Stimulated activated CD4-positive, alpha-beta T cell treated with anti-CD3 and anti-CD28 coated beads, TNF-alpha, amount 100 ng/mL, for 24 hours (primary cell): Measurements from ENCODE around the gene DDX43.
"Not testable (repeated sequence)": the region's sequence is repeated elsewhere in the genome, so short reads cannot be mapped to it uniquely, and the experiment has no call there.

Source experiments
- DNase-seq, 3 experiments: peaks; one replicate each; pipeline ENCODE4 v3.0.0-alpha.2; 2020; ENCODE audit warnings: low read depth in 3 of 3

DDX43 gene

GRCh38 chr6:73388800-73389512, 5.7 kb upstream of the DDX43 start:
- peak in 2 of 3 experiments; percentile 20 to 64 for DNase-seq

- DNase-seq: no peak
Observed at GRCh38 chr6:73389854-73390253, 4.8 kb upstream of the DDX43 start.

- no peak for DNase-seq
Observed at GRCh38 chr6:73391675-73392074, 3.0 kb upstream of the DDX43 start.

GRCh38 chr6:73392188-73392587, 2.4 kb upstream of the DDX43 start:
- not testable (repeated sequence) for DNase-seq

GRCh38 chr6:73393278-73393677, 1.4 kb upstream of the DDX43 start:
- DNase-seq: no peak

GRCh38 chr6:73395875-73396274, 1.2 kb downstream of the DDX43 start:
- no peak for DNase-seq

GRCh38 chr6:73400656-73401055, 6.0 kb downstream of the DDX43 start:
- DNase-seq: no peak

GRCh38 chr6:73409395-73409794, 14.8 kb downstream of the DDX43 start:
- no peak for DNase-seq

GRCh38 chr6:73413102-73413501, 18.5 kb downstream of the DDX43 start:
- no peak for DNase-seq

GRCh38 chr6:73418081-73418741, 23.6 kb downstream of the DDX43 start:
- DNase-seq: no peak

- no peak for DNase-seq
Observed at GRCh38 chr6:73421534-73421933, 26.9 kb downstream of the DDX43 start.

GRCh38 chr6:73435236-73435635, 40.6 kb downstream of the DDX43 start:
- DNase-seq: no peak

GRCh38 chr6:73443555-73443954, 48.9 kb downstream of the DDX43 start:
- no peak for DNase-seq

GRCh38 chr6:73451223-73452106, 56.8 kb downstream of the DDX43 start:
- peak; percentile 8 to 38 (median 28) for DNase-seq

- DNase-seq: peak; percentile 50 to 82 (median 51)
Observed at GRCh38 chr6:73452107-73452461, 57.5 kb downstream of the DDX43 start, which contains the start of gene CGAS. Gene CGAS, minus strand, starts transcription at chr6:73452297. Its CDS starts 116 bp downstream, at chr6:73452181.

GRCh38 chr6:73455865-73456629, 61.4 kb downstream of the DDX43 start:
- DNase-seq: no peak

- DNase-seq: not testable (repeated sequence)
Observed at GRCh38 chr6:73459474-73459873, 64.8 kb downstream of the DDX43 start.

GRCh38 chr6:73460056-73460455, 65.4 kb downstream of the DDX43 start:
- no peak for DNase-seq

GRCh38 chr6:73461537-73462350, 67.1 kb downstream of the DDX43 start, which contains the start of gene MTO1:
Gene MTO1, plus strand, starts transcription at chr6:73461737. Its CDS starts 118 bp downstream, at chr6:73461855.
- peak; percentile 65 to 82 (median 75) for DNase-seq
